Measurements from ENCODE around the gene MPDU1. TPM values are rescaled to one million over a fixed set of nuclear protein-coding genes. Genes with fewer than 3 reads are reported as not detected.
A peak's percentile ranks its signal among the peaks of the same experiment; 100 is the strongest.

Gene MPDU1
- total RNA-seq, 1 donor from 2014 or later: 56.3 TPM

DNA sequence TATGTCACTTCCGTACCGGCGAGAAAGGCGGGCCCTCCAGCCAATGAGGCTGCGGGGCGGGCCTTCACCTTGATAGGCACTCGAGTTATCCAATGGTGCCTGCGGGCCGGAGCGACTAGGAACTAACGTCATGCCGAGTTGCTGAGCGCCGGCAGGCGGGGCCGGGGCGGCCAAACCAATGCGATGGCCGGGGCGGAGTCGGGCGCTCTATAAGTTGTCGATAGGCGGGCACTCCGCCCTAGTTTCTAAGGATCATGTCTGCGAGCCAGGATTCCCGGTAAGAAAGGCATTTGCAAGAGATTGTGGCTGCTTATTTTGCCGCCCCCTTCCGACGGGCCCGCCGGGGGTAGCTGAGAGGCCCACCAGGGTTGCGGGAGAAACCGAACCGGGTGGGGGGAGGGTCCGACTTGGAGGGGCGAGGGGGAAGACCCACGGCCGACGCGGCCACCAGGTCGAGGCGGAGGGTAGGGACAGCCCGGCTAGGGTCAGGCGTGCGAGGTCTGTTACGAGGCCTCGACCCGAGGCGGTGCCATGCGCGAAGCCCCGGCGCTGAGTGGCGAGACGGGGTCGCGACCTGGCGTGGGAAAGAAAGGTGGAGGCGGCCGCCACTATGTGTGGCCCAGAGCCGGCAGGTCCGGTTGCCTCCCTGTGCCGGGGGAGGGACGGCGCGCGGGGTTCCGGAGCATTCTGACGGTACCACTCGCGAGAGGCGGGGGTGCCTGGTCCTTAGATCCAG lies 10.9 kb upstream of the MPDU1 start:
- peak; percentile 96 for DNase-seq (ENCODE audit: low read depth)
- TF ChIP-seq, protein P1, sequence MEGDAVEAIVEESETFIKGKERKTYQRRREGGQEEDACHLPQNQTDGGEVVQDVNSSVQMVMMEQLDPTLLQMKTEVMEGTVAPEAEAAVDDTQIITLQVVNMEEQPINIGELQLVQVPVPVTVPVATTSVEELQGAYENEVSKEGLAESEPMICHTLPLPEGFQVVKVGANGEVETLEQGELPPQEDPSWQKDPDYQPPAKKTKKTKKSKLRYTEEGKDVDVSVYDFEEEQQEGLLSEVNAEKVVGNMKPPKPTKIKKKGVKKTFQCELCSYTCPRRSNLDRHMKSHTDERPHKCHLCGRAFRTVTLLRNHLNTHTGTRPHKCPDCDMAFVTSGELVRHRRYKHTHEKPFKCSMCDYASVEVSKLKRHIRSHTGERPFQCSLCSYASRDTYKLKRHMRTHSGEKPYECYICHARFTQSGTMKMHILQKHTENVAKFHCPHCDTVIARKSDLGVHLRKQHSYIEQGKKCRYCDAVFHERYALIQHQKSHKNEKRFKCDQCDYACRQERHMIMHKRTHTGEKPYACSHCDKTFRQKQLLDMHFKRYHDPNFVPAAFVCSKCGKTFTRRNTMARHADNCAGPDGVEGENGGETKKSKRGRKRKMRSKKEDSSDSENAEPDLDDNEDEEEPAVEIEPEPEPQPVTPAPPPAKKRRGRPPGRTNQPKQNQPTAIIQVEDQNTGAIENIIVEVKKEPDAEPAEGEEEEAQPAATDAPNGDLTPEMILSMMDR (IDR thresholded peaks at IDR 0.05; ENCODE audit: insufficient read depth, low read length, severe bottlenecking): no peak
- H3K4me3 ChIP-seq (ENCODE audit: low read depth, low read length): peak overlapping the region; percentile 100
- H3K27me3 ChIP-seq (ENCODE audit: control insufficient read depth, insufficient read depth, low read length): no peaks in the 10 kb centered on the region
- FAIRE-seq: no peak
- peaks cover 44% of the 10 kb centered on the region for H3K36me3 ChIP-seq (ENCODE audit: control insufficient read depth, insufficient read depth, low read length)

DNA sequence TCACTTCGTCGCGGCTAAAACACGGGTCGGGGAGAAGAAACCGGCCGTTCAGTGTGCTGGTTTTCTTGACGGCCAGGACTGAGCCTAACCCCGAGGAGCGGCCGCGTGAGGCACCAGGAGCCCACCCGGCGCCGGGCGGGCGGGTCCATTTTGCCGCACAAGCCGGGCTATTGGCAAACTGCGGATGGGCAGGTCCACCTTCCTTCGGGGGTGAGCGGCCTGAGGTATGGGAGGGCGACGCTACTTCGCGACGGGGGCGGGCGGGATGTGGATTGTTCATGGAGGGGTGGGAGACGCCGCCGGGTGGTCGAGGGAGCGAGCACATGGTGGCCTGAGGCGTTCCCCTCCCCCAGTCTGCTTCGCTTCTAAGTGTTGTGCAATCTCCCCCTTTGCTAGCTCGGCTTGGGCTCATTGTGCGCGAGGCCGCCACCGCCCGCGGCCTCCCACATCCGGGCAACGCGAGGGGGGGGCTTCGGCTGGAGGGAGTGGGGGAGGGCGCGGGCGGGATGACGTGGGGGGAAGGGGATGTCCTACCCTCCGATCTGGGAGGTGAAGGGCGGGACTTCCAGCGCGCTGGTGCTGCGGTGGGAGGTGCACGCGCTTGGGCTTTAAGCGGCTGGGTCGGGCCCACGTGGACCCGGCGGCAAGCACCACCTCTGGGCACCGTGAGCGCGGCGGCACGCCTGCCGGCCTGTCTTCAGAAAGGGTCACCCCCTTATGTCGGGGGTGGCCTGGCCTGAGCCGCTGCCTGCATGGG lies 10.2 kb upstream of the MPDU1 start:
- TF ChIP-seq, protein P1 (IDR thresholded peaks at IDR 0.05; ENCODE audit: insufficient read depth, low read length, severe bottlenecking): no peak
- H3K27me3 ChIP-seq (ENCODE audit: control insufficient read depth, insufficient read depth, low read length): no peaks in the 10 kb centered on the region
- H3K4me3 ChIP-seq (ENCODE audit: low read depth, low read length): peak overlapping the region; percentile 100
- DNase-seq (ENCODE audit: low read depth) (peak; percentile 54), FAIRE-seq (no peak)
- peaks cover 47% of the 10 kb centered on the region for H3K36me3 ChIP-seq (ENCODE audit: control insufficient read depth, insufficient read depth, low read length)

DNA sequence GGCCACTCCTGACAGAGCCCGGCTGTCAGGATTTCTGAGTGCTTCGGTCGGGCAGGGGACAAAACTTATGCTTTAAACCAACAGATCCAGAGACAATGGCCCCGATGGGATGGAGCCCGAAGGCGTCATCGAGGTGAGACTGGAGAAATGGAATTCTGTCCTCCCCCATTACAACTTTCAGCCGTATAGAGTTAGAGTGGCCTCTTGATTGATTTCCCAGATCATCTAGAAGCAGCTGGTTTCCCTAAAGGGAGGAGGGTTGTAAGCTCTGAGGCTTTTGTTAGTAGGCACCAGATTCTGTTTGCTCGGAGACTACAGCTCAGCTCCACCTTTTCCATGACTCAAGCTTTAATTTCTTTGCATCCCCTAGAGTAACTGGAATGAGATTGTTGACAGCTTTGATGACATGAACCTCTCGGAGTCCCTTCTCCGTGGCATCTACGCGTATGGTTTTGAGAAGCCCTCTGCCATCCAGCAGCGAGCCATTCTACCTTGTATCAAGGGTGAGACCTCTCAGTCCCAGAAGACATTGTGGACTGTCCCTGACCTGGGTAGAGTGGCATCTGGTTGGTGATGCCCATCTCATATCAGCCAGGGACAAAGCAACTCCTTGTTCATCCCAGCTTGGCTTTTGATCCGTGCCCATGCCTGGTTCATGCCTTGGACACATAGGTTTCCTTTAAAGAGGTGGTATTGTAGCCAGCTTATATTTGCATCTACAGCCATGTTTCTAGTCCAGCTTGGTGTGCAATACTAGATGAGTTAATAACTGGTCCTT lies 9.3 kb upstream of the MPDU1 start:
- FAIRE-seq (peak; percentile 40), DNase-seq (ENCODE audit: low read depth) (no peak)
- H3K36me3 ChIP-seq (ENCODE audit: control insufficient read depth, insufficient read depth, low read length): peaks cover 45% of the 10 kb centered on the region

DNA sequence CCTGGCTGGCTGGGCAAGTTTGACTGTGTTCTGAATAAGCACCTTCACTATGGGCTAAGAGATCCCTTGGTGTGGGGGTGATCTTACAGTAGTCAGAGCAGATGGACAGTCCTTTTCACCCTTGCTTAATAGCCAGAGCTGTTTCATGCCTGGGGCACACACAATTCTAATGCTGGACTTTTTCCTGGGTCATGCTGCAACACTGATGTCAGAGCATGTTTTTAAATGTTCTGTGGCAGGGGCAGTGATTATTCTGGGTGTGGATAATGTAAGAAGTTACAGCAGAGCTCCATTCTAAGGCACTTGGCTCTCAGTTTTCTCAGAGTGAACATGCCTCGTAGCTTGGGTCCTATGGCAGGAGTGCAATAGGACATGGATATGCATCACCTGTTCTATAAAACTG lies 8.2 kb upstream of the MPDU1 start:
- no peak for FAIRE-seq
- Histone ChIP-seq H3K36me3 (ENCODE audit: control insufficient read depth, insufficient read depth, low read length) (peaks cover 39% of the 10 kb centered on the region), H3K4me3 (ENCODE audit: low read depth, low read length) (no peak overlapping the region), H3K27me3 (ENCODE audit: control insufficient read depth, insufficient read depth, low read length) (no peaks in the 10 kb centered on the region)
- TF ChIP-seq, protein P1 (IDR thresholded peaks at IDR 0.05; ENCODE audit: insufficient read depth, low read length, severe bottlenecking): no peak
- DNase-seq (ENCODE audit: low read depth): no peak

More for the DNA sequence above, 9.3 kb upstream of the MPDU1 start:
- no peaks in the 10 kb centered on the region for H3K27me3 ChIP-seq (ENCODE audit: control insufficient read depth, insufficient read depth, low read length)
- TF ChIP-seq, protein P1 (IDR thresholded peaks at IDR 0.05; ENCODE audit: insufficient read depth, low read length, severe bottlenecking): no peak
- H3K4me3 ChIP-seq (ENCODE audit: low read depth, low read length): peak overlapping the region; percentile 100

DNA sequence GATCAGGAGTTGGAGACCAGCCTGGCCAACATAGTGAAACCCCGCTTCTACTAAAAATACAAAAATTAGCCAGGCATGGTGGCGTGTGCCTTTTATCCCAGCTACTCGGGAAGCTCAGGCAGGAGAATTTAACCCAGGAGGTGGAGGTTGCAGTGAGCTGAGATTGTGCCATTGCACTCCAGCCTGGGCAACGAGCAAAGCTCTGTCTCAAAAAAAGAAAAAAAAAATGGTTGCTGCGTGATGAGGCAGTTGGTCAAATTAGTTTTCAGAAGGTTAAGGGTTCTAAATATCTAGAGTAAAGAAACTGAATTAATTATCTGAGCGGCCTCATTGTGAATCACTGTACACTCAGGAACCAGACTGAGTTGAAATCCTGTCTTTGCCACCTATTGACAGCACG lies 7.7 kb upstream of the MPDU1 start:
- TF ChIP-seq, protein P1 (IDR thresholded peaks at IDR 0.05; ENCODE audit: insufficient read depth, low read length, severe bottlenecking): no peak
- FAIRE-seq (no peak), DNase-seq (ENCODE audit: low read depth) (no peak)
- Histone ChIP-seq H3K36me3 (ENCODE audit: control insufficient read depth, insufficient read depth, low read length) (peaks cover 40% of the 10 kb centered on the region), H3K27me3 (ENCODE audit: control insufficient read depth, insufficient read depth, low read length) (no peaks in the 10 kb centered on the region), H3K4me3 (ENCODE audit: low read depth, low read length) (no peak overlapping the region)

All from bronchial epithelial cell (primary cell).